Hepatocyte (in vitro differentiated cells): ENCODE measurements around the gene LBX2.

Experiments used
- CTCF ChIP-seq: fragments of 200-600 bp; sonication (generic); IDR thresholded peaks from 2 replicates; pipeline ENCODE4 v1.5.1; 2016; ENCODE audit warnings: antibody characterized with exemption, mild to moderate bottlenecking; ENCODE audit not compliant: poor library complexity
- EZH2phosphoT487 ChIP-seq: fragments of 200-600 bp; sonication (generic); IDR thresholded peaks from one replicate; pipeline ENCODE4 v1.6.1; 2018; ENCODE audit warnings: antibody characterized with exemption, mild to moderate bottlenecking, low read depth, moderate library complexity; ENCODE audit not compliant: unreplicated experiment, severe bottlenecking

- TF ChIP-seq CTCF = no peak
- TF ChIP-seq EZH2phosphoT487 = no peak
These were observed 40.5 kb downstream of the LBX2 start for GRCh38 chr2:74458938-74459363.
